Measurements from ENCODE around the gene LLGL2.

The LLGL2 gene

GRCh38 chr17:75488693-75489510 is 36.6 kb upstream of the LLGL2 start:
- no peak overlapping the region for H3K4me3 ChIP-seq (replicated peaks in 1 of 2; ENCODE audit: low read depth in 2 of 2, low read length in 2 of 2)
- DNase-seq (ENCODE audit: low read depth in 2 of 2): no peak
- TF ChIP-seq CTCF (IDR thresholded peaks at IDR 0.05; ENCODE audit: low read depth, low read length): no peak

- TF ChIP-seq CTCF (IDR thresholded peaks at IDR 0.05; ENCODE audit: low read depth, low read length): no peak
- no peak for DNase-seq (ENCODE audit: low read depth in 2 of 2)
- H3K4me3 ChIP-seq (replicated peaks in 1 of 2; ENCODE audit: low read depth in 2 of 2, low read length in 2 of 2): no peak overlapping the region
Measured at GRCh38 chr17:75489511-75489955, 36.0 kb upstream of the LLGL2 start.

- no peak overlapping the region for H3K4me3 ChIP-seq (replicated peaks in 1 of 2; ENCODE audit: low read depth in 2 of 2, low read length in 2 of 2)
- no peak for TF ChIP-seq CTCF (IDR thresholded peaks at IDR 0.05; ENCODE audit: low read depth, low read length)
- no peak for DNase-seq (ENCODE audit: low read depth in 2 of 2)
Measured at GRCh38 chr17:75490173-75490743, 35.2 kb upstream of the LLGL2 start.

- no peak overlapping the region for H3K4me3 ChIP-seq (replicated peaks in 1 of 2; ENCODE audit: low read depth in 2 of 2, low read length in 2 of 2)
- TF ChIP-seq CTCF (IDR thresholded peaks at IDR 0.05; ENCODE audit: low read depth, low read length): no peak
- no peak for DNase-seq (ENCODE audit: low read depth in 2 of 2)
Measured at GRCh38 chr17:75490953-75491649, 34.4 kb upstream of the LLGL2 start.

GRCh38 chr17:75491680-75492079 is 33.8 kb upstream of the LLGL2 start:
- TF ChIP-seq CTCF (IDR thresholded peaks at IDR 0.05; ENCODE audit: low read depth, low read length): no peak
- H3K4me3 ChIP-seq (replicated peaks in 1 of 2; ENCODE audit: low read depth in 2 of 2, low read length in 2 of 2): no peak overlapping the region
- DNase-seq (ENCODE audit: low read depth in 2 of 2): no peak

- H3K4me3 ChIP-seq (replicated peaks in 1 of 2; ENCODE audit: low read depth in 2 of 2, low read length in 2 of 2): no peak overlapping the region
- no peak for TF ChIP-seq CTCF (IDR thresholded peaks at IDR 0.05; ENCODE audit: low read depth, low read length)
- DNase-seq (ENCODE audit: low read depth in 2 of 2): no peak
Measured at GRCh38 chr17:75492555-75493168, 32.8 kb upstream of the LLGL2 start.

Measured in cardiac fibroblast (primary cell).